HEK293 (cell line): ENCODE measurements around the gene BTBD3.

Source experiments
- CTCF ChIP-seq: fragments of 450-650 bp; formaldehyde crosslinking; IDR thresholded peaks from 2 replicates; pipeline ENCODE4 v1.5.1; 2016; ENCODE audit warnings: missing biosample characterization, missing genetic modification characterization
- EGR2 ChIP-seq: fragments of 450-650 bp; formaldehyde crosslinking; IDR thresholded peaks from 2 replicates; pipeline ENCODE4 v1.5.1; 2016; ENCODE audit warnings: low read depth, missing biosample characterization, missing genetic modification characterization
- HOXC10 ChIP-seq: sonication (generic); formaldehyde crosslinking; IDR thresholded peaks from 2 replicates; pipeline ENCODE4 v1.8.1; 2023; ENCODE audit warnings: mild to moderate bottlenecking, missing genetic modification reagents
- KLF10 ChIP-seq: fragments of 450-650 bp; IDR thresholded peaks from 2 replicates; pipeline ENCODE4 v1.5.1; 2018; ENCODE audit warnings: missing biosample characterization, mild to moderate bottlenecking, missing genetic modification characterization
- TCF7L2 ChIP-seq: IDR thresholded peaks from 2 replicates; pipeline ENCODE4 v1.6.1; 2011; ENCODE audit warnings: low read depth, mild to moderate bottlenecking, inconsistent platforms, low read length, moderate library complexity, borderline replicate concordance
- YY1 ChIP-seq: fragments of 450-650 bp; formaldehyde crosslinking; IDR thresholded peaks from 2 replicates; pipeline ENCODE4 v1.5.1; 2018; ENCODE audit warnings: missing biosample characterization, missing genetic modification characterization
- ZNF266 ChIP-seq: fragments of 450-650 bp; formaldehyde crosslinking; IDR thresholded peaks from 2 replicates; pipeline ENCODE4 v1.5.1; 2016; ENCODE audit warnings: missing biosample characterization, missing genetic modification characterization, low read depth
- ZNF48 ChIP-seq: fragments of 450-650 bp; formaldehyde crosslinking; IDR thresholded peaks from 2 replicates; pipeline ENCODE4 v1.5.1; 2016; ENCODE audit warnings: missing biosample characterization, missing genetic modification characterization
- ZNF561 ChIP-seq: fragments of 450-650 bp; IDR thresholded peaks from 2 replicates; pipeline ENCODE4 v1.5.1; 2018; ENCODE audit warnings: missing biosample characterization, missing genetic modification characterization, borderline replicate concordance
- ZSCAN16 ChIP-seq: fragments of 450-650 bp; formaldehyde crosslinking; IDR thresholded peaks from 2 replicates; pipeline ENCODE4 v1.5.1; 2016; ENCODE audit warnings: missing biosample characterization, missing genetic modification characterization
- TF ChIP-seq, protein P1 (sequence below): fragments of 450-650 bp; formaldehyde crosslinking; IDR thresholded peaks from 2 replicates; pipeline ENCODE4 v1.5.1; 2016; ENCODE audit warnings: missing biosample characterization, missing genetic modification characterization, low read depth
- TF ChIP-seq, protein P2 (sequence below): fragments of 450-650 bp; formaldehyde crosslinking; IDR thresholded peaks from 2 replicates; pipeline ENCODE4 v1.5.1; 2016; ENCODE audit warnings: missing biosample characterization, missing genetic modification characterization

- no peak for TF ChIP-seq CTCF (tag by site-specific recombination)
- TF ChIP-seq HOXC10 (CRISPR knock-in tag): no peak
- TF ChIP-seq KLF10: no peak
- no peak for TF ChIP-seq YY1
- no peak for TF ChIP-seq EGR2 (tag by site-specific recombination)
- TF ChIP-seq, protein P1, sequence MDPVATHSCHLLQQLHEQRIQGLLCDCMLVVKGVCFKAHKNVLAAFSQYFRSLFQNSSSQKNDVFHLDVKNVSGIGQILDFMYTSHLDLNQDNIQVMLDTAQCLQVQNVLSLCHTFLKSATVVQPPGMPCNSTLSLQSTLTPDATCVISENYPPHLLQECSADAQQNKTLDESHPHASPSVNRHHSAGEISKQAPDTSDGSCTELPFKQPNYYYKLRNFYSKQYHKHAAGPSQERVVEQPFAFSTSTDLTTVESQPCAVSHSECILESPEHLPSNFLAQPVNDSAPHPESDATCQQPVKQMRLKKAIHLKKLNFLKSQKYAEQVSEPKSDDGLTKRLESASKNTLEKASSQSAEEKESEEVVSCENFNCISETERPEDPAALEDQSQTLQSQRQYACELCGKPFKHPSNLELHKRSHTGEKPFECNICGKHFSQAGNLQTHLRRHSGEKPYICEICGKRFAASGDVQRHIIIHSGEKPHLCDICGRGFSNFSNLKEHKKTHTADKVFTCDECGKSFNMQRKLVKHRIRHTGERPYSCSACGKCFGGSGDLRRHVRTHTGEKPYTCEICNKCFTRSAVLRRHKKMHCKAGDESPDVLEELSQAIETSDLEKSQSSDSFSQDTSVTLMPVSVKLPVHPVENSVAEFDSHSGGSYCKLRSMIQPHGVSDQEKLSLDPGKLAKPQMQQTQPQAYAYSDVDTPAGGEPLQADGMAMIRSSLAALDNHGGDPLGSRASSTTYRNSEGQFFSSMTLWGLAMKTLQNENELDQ (tag by site-specific recombination): no peak
- TF ChIP-seq TCF7L2: no peak
- TF ChIP-seq ZNF48 (tag by site-specific recombination): no peak
- no peak for TF ChIP-seq ZNF266 (tag by site-specific recombination)
- TF ChIP-seq, protein P2, sequence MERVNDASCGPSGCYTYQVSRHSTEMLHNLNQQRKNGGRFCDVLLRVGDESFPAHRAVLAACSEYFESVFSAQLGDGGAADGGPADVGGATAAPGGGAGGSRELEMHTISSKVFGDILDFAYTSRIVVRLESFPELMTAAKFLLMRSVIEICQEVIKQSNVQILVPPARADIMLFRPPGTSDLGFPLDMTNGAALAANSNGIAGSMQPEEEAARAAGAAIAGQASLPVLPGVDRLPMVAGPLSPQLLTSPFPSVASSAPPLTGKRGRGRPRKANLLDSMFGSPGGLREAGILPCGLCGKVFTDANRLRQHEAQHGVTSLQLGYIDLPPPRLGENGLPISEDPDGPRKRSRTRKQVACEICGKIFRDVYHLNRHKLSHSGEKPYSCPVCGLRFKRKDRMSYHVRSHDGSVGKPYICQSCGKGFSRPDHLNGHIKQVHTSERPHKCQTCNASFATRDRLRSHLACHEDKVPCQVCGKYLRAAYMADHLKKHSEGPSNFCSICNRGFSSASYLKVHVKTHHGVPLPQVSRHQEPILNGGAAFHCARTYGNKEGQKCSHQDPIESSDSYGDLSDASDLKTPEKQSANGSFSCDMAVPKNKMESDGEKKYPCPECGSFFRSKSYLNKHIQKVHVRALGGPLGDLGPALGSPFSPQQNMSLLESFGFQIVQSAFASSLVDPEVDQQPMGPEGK (tag by site-specific recombination): no peak
- TF ChIP-seq ZSCAN16 (tag by site-specific recombination): no peak
- TF ChIP-seq ZNF561 (tag by site-specific recombination): no peak
Observed at GRCh38 chr20:11907621-11908020, 10.1 kb upstream of the BTBD3 start.
